ENCODE data around the gene SEC22C.

SEC22C gene

GRCh38 chr3:42511736-42512135, 70.0 kb downstream of the SEC22C start:
- no peak for TF ChIP-seq CTCF (IDR thresholded peaks at IDR 0.05; ENCODE audit: poor library complexity, severe bottlenecking)
- DNase-seq (ENCODE audit: low spot score) = no peak
- H3K9me3 ChIP-seq (ENCODE audit: severe bottlenecking) = no peaks in the 10 kb centered on the region
- H3K36me3 ChIP-seq (ENCODE audit: low read depth) = no peaks in the 10 kb centered on the region
- H3K27ac ChIP-seq (ENCODE audit: poor library complexity, severe bottlenecking) = no peak overlapping the region
- no peaks in the 10 kb centered on the region for H3K27me3 ChIP-seq (ENCODE audit: insufficient read depth, poor library complexity, severe bottlenecking)
- no peak overlapping the region for H3K4me3 ChIP-seq (ENCODE audit: severe bottlenecking)
- peaks cover 13% of the 10 kb centered on the region for H3K4me1 ChIP-seq (ENCODE audit: insufficient read depth, poor library complexity, severe bottlenecking)
- ATAC-seq (ENCODE audit: low read depth) = no peak

GRCh38 chr3:42511201-42511600, 70.6 kb downstream of the SEC22C start:
- no peak for TF ChIP-seq CTCF (IDR thresholded peaks at IDR 0.05; ENCODE audit: poor library complexity, severe bottlenecking)
- H3K27me3 ChIP-seq (ENCODE audit: insufficient read depth, poor library complexity, severe bottlenecking) = no peaks in the 10 kb centered on the region
- DNase-seq (ENCODE audit: low spot score) = no peak
- no peak overlapping the region for H3K27ac ChIP-seq (ENCODE audit: poor library complexity, severe bottlenecking)
- no peaks in the 10 kb centered on the region for H3K36me3 ChIP-seq (ENCODE audit: low read depth)
- H3K4me3 ChIP-seq (ENCODE audit: severe bottlenecking) = no peak overlapping the region
- H3K4me1 ChIP-seq (ENCODE audit: insufficient read depth, poor library complexity, severe bottlenecking) = peaks cover 13% of the 10 kb centered on the region
- ATAC-seq (ENCODE audit: low read depth) = no peak
- no peaks in the 10 kb centered on the region for H3K9me3 ChIP-seq (ENCODE audit: severe bottlenecking)

GRCh38 chr3:42510325-42510724, 71.4 kb downstream of the SEC22C start:
- Histone ChIP-seq H3K4me1 (ENCODE audit: insufficient read depth, poor library complexity, severe bottlenecking) (peaks cover 6% of the 10 kb centered on the region), H3K4me3 (ENCODE audit: severe bottlenecking) (no peak overlapping the region), H3K27ac (ENCODE audit: poor library complexity, severe bottlenecking) (no peak overlapping the region), H3K27me3 (ENCODE audit: insufficient read depth, poor library complexity, severe bottlenecking) (no peaks in the 10 kb centered on the region), H3K36me3 (ENCODE audit: low read depth) (no peaks in the 10 kb centered on the region), H3K9me3 (ENCODE audit: severe bottlenecking) (no peaks in the 10 kb centered on the region)
- no peak for ATAC-seq (ENCODE audit: low read depth)
- no peak for TF ChIP-seq CTCF (IDR thresholded peaks at IDR 0.05; ENCODE audit: poor library complexity, severe bottlenecking)
- DNase-seq (ENCODE audit: low spot score) = no peak

- no peak overlapping the region for H3K4me3 ChIP-seq (ENCODE audit: severe bottlenecking)
- no peak overlapping the region for H3K27ac ChIP-seq (ENCODE audit: poor library complexity, severe bottlenecking)
- H3K36me3 ChIP-seq (ENCODE audit: low read depth) = no peaks in the 10 kb centered on the region
- DNase-seq (ENCODE audit: low spot score) = peak; percentile 15
- no peak for TF ChIP-seq CTCF (IDR thresholded peaks at IDR 0.05; ENCODE audit: poor library complexity, severe bottlenecking)
- ATAC-seq (ENCODE audit: low read depth) = no peak
- H3K27me3 ChIP-seq (ENCODE audit: insufficient read depth, poor library complexity, severe bottlenecking) = no peaks in the 10 kb centered on the region
- H3K9me3 ChIP-seq (ENCODE audit: severe bottlenecking) = no peaks in the 10 kb centered on the region
- H3K4me1 ChIP-seq (ENCODE audit: insufficient read depth, poor library complexity, severe bottlenecking) = no peaks in the 10 kb centered on the region
These were observed 72.7 kb downstream of the SEC22C start for GRCh38 chr3:42509111-42509510.

- TF ChIP-seq CTCF (IDR thresholded peaks at IDR 0.05; ENCODE audit: poor library complexity, severe bottlenecking) = no peak
- H3K4me1 ChIP-seq (ENCODE audit: insufficient read depth, poor library complexity, severe bottlenecking) = no peaks in the 10 kb centered on the region
These were observed 73.2 kb downstream of the SEC22C start for GRCh38 chr3:42508562-42508961.

More at GRCh38 chr3:42508562-42508961, 73.2 kb downstream of the SEC22C start:
- no peaks in the 10 kb centered on the region for H3K36me3 ChIP-seq (ENCODE audit: low read depth)
- DNase-seq (ENCODE audit: low spot score) = peak; percentile 19
- no peak overlapping the region for H3K27ac ChIP-seq (ENCODE audit: poor library complexity, severe bottlenecking)
- H3K27me3 ChIP-seq (ENCODE audit: insufficient read depth, poor library complexity, severe bottlenecking) = no peaks in the 10 kb centered on the region
- ATAC-seq (ENCODE audit: low read depth) = no peak
- no peaks in the 10 kb centered on the region for H3K9me3 ChIP-seq (ENCODE audit: severe bottlenecking)
- H3K4me3 ChIP-seq (ENCODE audit: severe bottlenecking) = no peak overlapping the region

All from RWPE2 (cell line).